ENCODE results near the gene POPDC3. TPM values are rescaled to one million over a fixed set of nuclear protein-coding genes. Genes with fewer than 3 reads are reported as not detected.
A peak's percentile ranks its signal among the peaks of the same experiment; 100 is the strongest.

Gene POPDC3
- total and polyA plus RNA-seq, 2 of the 4 experiments (the other 2 are of a cell fraction), result 22.7 to 25.8 TPM

GRCh38 chr6:105226598-105227294, 46.9 kb upstream of the POPDC3 start:
- DNase-seq (peak; percentile 39), ATAC-seq (ENCODE audit: low read depth) (no peak; the same call in 1 of the 2 replicates)
- Histone ChIP-seq H4K91ac (ENCODE audit: insufficient read depth, low read depth, low read length) (no peak overlapping the region), H2AK9ac (replicated peaks; ENCODE audit: low read depth, low read length, poor library complexity) (no peak overlapping the region), H3K4me3 (ENCODE audit: insufficient read depth, low read depth, low read length) (no peak overlapping the region), H3K27me3 (ENCODE audit: control insufficient read depth, insufficient read depth, low read length) (peaks cover 3% of the 10 kb centered on the region; the same call in 1 of the 2 replicates), H2BK15ac (ENCODE audit: low read depth, low read length) (no peak overlapping the region), H3K79me1 (ENCODE audit: low read depth in 1 of 2, low read length in 2 of 2) (no peaks in the 10 kb centered on the region), H4K20me1 (ENCODE audit: insufficient read depth, low read length) (no peaks in the 10 kb centered on the region), H3K9ac (ENCODE audit: low read depth, low read length) (no peak overlapping the region), H4K5ac (ENCODE audit: low read depth, low read length) (no peak overlapping the region), H3K18ac (ENCODE audit: low read depth, low read length) (no peak overlapping the region), H3K9me1 (ENCODE audit: insufficient read depth, low read length) (no peaks in the 10 kb centered on the region), H2BK20ac (ENCODE audit: low read depth, low read length) (no peak overlapping the region), H2AK5ac (ENCODE audit: low read depth, low read length) (no peak overlapping the region), H3K4me1 (ENCODE audit: control insufficient read depth, insufficient read depth, low read length) (no peaks in the 10 kb centered on the region), H4K8ac (ENCODE audit: low read depth in 2 of 2, low read length in 2 of 2) (no peak overlapping the region), H3K36me3 (ENCODE audit: control insufficient read depth, insufficient read depth, low read length) (no peaks in the 10 kb centered on the region), H3K27ac (ENCODE audit: insufficient read depth, low read length) (no peak overlapping the region), H3K56ac (ENCODE audit: extremely low read depth, insufficient read depth, low read length) (no peak overlapping the region), H2BK5ac (ENCODE audit: low read depth, low read length, poor library complexity, severe bottlenecking) (no peak overlapping the region), H3K4me2 (ENCODE audit: low read depth, low read length) (no peak overlapping the region), H3K14ac (replicated peaks; ENCODE audit: low read depth, low read length) (no peak overlapping the region), H3K23ac (ENCODE audit: low read depth, low read length) (no peak overlapping the region), H2AFZ (replicated peaks; ENCODE audit: low read length, poor library complexity) (no peak overlapping the region), H3K9me3 (ENCODE audit: control insufficient read depth, insufficient read depth, low read length) (no peaks in the 10 kb centered on the region), H2BK120ac (ENCODE audit: low read depth, low read length) (no peak overlapping the region), H3K4ac (ENCODE audit: low read depth, low read length) (no peak overlapping the region)
- BruUV-seq (replicated peaks), result no TSS peak
- ChIA-PET POLR2A (ENCODE audit: unreplicated experiment) (no interaction called here), CTCF (no interaction called here)
- dilution Hi-C loops (cut with HindIII; ENCODE audit: low sequenced_read_pairs, unreplicated experiment), result no loop called here
- intact Hi-C loops (cut with micrococcal nuclease), result no loop called here
- TF ChIP-seq RFX5 (IDR thresholded peaks at IDR 0.05; ENCODE audit: low read depth, low read length) (no peak), USF2 (IDR thresholded peaks at IDR 0.05; ENCODE audit: low read depth, low read length) (no peak), CEBPB (IDR thresholded peaks at IDR 0.05; ENCODE audit: low read depth, low read length) (no peak), MAZ (IDR thresholded peaks at IDR 0.05; ENCODE audit: borderline replicate concordance, low read depth, low read length) (no peak), ELK1 (IDR thresholded peaks at IDR 0.05; ENCODE audit: borderline replicate concordance, low read depth, low read length) (no peak)
- WGBS, 2 experiments (ENCODE audit: extremely low coverage in 2 of 2, insufficient read length in 1 of 2), result no CpG with 5 or more reads among the region's 7 CpGs
- in situ Hi-C loops (cut with MboI; ENCODE audit: low sequenced_read_pairs), result no loop called here

All from IMR-90 (cell line).